Myocyte (in vitro differentiated cells): ENCODE measurements around the gene MBIP. TPM values are rescaled to one million over a fixed set of nuclear protein-coding genes. Genes with fewer than 3 reads are reported as not detected.
"Not testable (repeated sequence)": the region's sequence is repeated elsewhere in the genome, so short reads cannot be mapped to it uniquely, and the experiment has no call there.

Experiments
- DNase-seq: peaks from one replicate; pipeline ENCODE4 v3.0.0-alpha.2; 2012; ENCODE audit warnings: low read depth
- polyA plus RNA-seq: library from polyadenylated mRNA; unstranded; fragments of >200 nt; gene quantifications from one replicate; pipeline ENCODE4 v1.2.1, GENCODE V29; 2012; ENCODE audit warnings: missing spikeins
- total RNA-seq: library from RNA; depleted of rRNA; stranded (reverse); fragments of >200 nt; gene quantifications from 2 replicates; pipeline ENCODE4 v1.2.3, GENCODE V29; 2014

MBIP gene
- total RNA-seq: 8.0 and 13.4 TPM in 2 replicates
- 8.2 TPM for polyA plus RNA-seq

DNA sequence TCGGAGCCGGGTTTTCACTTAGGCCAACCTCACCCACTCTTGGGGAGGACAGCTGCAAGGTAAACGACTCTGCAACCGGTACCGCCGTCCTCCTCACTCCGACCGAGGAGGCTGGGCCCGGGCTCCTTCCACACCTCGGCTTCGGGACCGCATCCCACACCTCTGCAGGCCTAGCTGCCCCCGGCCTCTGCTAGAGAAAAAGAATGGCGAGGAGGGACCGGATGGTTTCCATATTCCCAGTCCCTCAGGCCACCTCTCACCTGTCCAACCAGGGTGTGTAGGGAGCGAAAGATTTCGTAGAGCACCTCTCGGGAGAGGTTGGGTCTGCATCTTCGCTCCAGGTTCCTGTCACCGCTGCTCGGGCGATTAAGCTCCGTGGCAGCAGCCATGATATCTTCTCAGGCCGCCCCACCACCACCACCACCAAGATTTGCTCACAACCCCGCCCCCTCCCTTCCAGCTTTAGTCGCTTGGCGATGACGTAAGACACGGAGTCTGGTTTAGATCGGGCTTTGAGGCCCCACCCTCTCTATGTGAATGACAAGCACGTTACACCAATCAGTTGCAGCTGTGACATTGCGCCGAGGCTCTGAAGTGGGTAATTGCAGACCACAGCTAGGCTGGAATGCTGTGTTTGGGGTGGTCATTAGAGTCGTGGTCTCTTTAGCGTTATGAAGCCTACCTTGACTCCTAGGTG is at the start of gene MBIP:
Gene MBIP (minus strand): TSS at position 438 of the 697 bp plus-strand sequence. CDS start 49 bp downstream, at position 389.
- DNase-seq: peak; percentile 98

GRCh38 chr14:36367985-36368774 is 47.7 kb upstream of the MBIP start:
- no peak for DNase-seq

DNA sequence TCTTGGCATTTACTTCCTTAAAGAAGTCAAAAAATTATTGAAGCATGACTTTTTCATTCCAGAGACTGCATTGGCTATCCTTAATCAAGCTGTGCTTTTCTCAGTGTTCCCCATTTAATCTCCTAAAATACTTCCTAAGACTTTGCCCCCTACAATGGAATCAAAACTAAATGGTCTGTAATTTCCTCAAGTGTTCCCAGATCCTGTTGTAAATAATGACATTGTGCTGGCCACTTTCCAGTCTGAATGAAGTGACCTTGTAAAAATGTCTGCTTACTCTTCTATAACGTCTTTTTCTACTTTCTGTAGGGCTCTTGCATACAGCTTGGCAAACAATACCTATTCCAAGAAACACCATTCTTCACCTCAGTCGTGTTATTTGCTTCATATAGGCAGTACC is 45.3 kb upstream of the MBIP start:
- no peak for DNase-seq

GRCh38 chr14:36363704-36364103 is 43.3 kb upstream of the MBIP start:
- no peak for DNase-seq

- no peak for DNase-seq
These were observed 42.2 kb upstream of the MBIP start for GRCh38 chr14:36362648-36363047.

- DNase-seq: no peak
These were observed 40.9 kb upstream of the MBIP start for GRCh38 chr14:36361210-36361853.

- no peak for DNase-seq
These were observed 36.4 kb upstream of the MBIP start for GRCh38 chr14:36356862-36357261.

GRCh38 chr14:36346052-36346451 is 25.6 kb upstream of the MBIP start:
- no peak for DNase-seq

GRCh38 chr14:36344211-36344610 is 23.8 kb upstream of the MBIP start:
- no peak for DNase-seq

DNA sequence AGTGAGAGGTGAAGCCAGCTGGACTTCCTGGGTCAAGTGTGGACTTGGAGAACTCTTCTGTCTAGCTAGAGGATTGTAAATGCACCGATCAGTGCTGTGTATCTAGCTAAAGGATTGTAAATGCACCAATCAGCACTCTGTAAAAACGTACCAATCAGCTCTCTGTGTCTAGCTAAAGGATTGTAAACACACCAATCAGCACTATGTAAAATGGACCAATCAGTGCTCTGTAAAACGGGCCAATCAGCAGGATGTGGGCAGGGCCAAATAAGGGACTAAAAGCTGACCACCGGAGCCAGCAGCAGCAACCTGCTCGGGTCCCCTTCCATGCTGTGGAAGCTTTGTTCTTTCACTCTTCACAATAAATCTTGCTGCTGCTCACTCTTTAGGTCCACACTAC is 21.4 kb upstream of the MBIP start:
- not testable (repeated sequence) for DNase-seq

- no peak for DNase-seq
These were observed 19.9 kb upstream of the MBIP start for GRCh38 chr14:36340276-36340890.

DNA sequence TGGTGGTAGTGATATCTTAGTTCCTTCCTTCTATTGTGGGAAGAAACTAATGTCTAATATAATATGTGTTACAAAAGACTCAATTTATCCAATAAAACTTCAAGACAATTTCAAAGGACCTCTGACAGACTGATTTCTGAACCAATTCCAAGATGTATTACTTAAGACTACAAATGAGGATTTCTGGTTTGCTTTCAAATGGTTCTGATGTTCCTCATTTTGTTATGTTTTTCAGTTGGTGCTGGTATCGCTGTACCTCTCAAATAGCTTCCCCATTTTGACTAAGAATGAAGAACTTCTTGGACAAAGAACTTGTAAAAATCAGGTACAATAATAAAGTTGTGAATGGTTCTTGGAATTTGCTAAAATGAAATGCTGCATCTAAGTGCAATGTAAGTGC is 19.4 kb upstream of the MBIP start:
- no peak for DNase-seq

DNA sequence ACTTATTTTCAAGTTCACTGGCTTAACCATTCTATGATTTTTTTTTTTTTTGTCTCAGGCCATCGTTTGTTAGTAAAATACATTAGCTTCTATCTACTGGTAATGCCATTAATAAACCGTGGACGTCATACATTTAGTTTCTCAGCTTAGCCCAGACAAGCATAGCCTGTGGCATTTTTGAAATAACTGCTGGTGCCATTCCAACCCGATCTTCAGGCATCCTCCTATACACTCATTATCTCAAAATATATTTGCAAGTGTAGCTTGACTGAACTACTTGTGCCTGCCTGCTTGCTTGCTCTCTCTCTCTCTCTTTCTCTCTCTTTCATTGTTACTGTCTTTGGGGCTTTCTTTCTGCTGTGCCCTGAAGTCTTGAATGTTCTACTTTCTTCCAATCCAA is 12.7 kb upstream of the MBIP start:
- DNase-seq: no peak

- not testable (repeated sequence) for DNase-seq
These were observed 7.1 kb upstream of the MBIP start for GRCh38 chr14:36327573-36327972.

DNA sequence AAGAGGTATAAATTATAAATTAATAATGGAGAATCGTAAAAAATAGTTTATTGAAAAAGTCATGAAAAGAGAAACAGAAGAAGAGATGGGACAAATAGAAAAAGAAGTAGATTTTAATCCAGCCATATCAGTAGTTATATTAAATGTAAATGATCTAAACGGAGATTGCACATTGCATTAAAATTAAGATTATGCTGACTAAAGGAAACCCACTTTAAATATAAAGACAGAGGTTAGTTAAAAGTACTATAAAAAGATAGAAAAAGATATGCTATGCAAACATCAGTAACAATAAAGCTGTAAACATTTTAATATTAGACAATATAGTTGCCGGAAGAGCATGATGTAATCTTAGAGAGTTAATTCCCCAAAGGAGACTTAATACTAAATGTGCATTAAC is 5.4 kb upstream of the MBIP start:
- DNase-seq: no peak

- no peak for DNase-seq
These were observed 4.5 kb upstream of the MBIP start for GRCh38 chr14:36324897-36325296.

GRCh38 chr14:36320897-36321381 is 502 bp upstream of the MBIP start:
- no peak for DNase-seq

- no peak for DNase-seq
These were observed 588 bp downstream of the MBIP start for GRCh38 chr14:36319899-36320199.

DNA sequence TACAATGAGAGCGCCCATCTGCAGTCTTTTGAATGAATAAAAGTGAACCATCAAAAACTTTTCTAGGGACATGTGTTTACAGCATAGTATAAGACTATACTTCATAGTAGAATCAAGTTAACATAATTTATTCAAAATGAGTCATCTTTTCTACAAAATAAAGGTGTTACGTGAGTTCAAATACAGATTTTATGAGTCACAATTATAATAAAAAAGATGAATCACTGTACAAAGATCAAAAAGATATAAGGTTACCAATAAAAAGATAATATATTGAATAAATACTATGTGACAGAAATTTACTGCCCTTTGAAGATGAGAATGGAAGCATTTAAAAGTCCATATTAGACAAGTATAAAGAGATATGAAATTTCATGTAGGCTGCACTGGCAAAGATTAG is 2.8 kb downstream of the MBIP start:
- DNase-seq: no peak

- DNase-seq: no peak
These were observed 4.3 kb downstream of the MBIP start for GRCh38 chr14:36316131-36316530.

DNA sequence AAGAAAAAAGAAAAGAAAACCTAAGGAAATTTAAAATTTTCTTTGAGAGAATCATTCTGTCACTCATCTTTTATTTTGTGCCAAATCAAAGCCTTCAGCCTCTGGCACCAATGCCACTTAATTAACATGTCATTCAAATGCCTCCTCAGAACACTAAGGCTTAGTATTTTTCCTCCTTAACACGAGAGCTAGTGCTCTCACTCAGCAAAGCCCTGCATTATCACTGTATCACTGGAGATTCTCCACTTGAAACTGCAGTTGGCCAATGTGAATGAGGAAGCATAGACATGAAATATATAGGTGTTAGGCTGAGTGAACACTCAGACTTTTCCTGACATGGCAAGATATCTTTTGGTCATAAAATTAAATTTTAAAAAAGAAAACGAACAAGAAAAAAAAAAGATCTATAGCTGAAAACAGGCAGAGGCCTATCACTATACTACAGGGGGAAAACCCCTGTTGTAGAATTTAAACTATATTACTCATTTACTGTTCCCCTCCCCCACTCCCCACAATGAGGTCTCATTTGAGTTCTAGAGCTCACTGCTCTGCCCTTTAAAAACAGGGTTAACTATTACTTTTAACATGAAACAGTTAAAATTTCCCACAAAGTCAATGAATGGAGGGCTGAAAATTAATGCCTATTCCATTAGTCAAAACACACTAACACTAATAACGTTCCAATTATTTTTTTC is 5.1 kb downstream of the MBIP start:
- DNase-seq: no peak
